GM19468 (cell line): ENCODE measurements around the gene GPRIN2.
A peak's percentile ranks its signal among the peaks of the same experiment; 100 is the strongest.
"Not testable (repeated sequence)": the region's sequence is repeated elsewhere in the genome, so short reads cannot be mapped to it uniquely, and the experiment has no call there.

Experiments
- ATAC-seq: cut with Tn5 transposase; IDR thresholded peaks from one replicate; pipeline ENCODE4 v1.9.1; 2021; ENCODE audit warnings: mild to moderate bottlenecking, moderate library complexity, moderate number of reproducible peaks; ENCODE audit not compliant: unreplicated experiment; ENCODE audit errors: extremely low read depth

The GPRIN2 gene

GRCh38 chr10:46572765-46573164 lies 16.3 kb upstream of the GPRIN2 start:
- not testable (repeated sequence) for ATAC-seq

- ATAC-seq: not testable (repeated sequence)
These were observed 14.2 kb upstream of the GPRIN2 start for GRCh38 chr10:46570655-46571054.

- ATAC-seq: not testable (repeated sequence)
These were observed 10.7 kb upstream of the GPRIN2 start for GRCh38 chr10:46567151-46567550.

GRCh38 chr10:46565591-46566332 lies 9.3 kb upstream of the GPRIN2 start:
- peak; percentile 32 for ATAC-seq

- ATAC-seq: no peak
These were observed 4.5 kb upstream of the GPRIN2 start for GRCh38 chr10:46560952-46561351.

GRCh38 chr10:46560381-46560780 lies 3.9 kb upstream of the GPRIN2 start:
- ATAC-seq: no peak

GRCh38 chr10:46559231-46559671 lies 2.8 kb upstream of the GPRIN2 start:
- ATAC-seq: no peak

- ATAC-seq: no peak
These were observed 2.1 kb upstream of the GPRIN2 start for GRCh38 chr10:46558392-46559185.

GRCh38 chr10:46558122-46558391 lies 1.6 kb upstream of the GPRIN2 start:
- no peak for ATAC-seq

GRCh38 chr10:46557319-46558121 lies 1.1 kb upstream of the GPRIN2 start:
- no peak for ATAC-seq

- ATAC-seq: no peak
These were observed 544 bp downstream of the GPRIN2 start for GRCh38 chr10:46555713-46556514.

- no peak for ATAC-seq
These were observed 1.1 kb downstream of the GPRIN2 start for GRCh38 chr10:46555366-46555712.

- ATAC-seq: no peak
These were observed 2.2 kb downstream of the GPRIN2 start for GRCh38 chr10:46554166-46554781.

- ATAC-seq: no peak
These were observed 3.0 kb downstream of the GPRIN2 start for GRCh38 chr10:46553238-46554049.

GRCh38 chr10:46552526-46553237 lies 3.8 kb downstream of the GPRIN2 start:
- no peak for ATAC-seq

GRCh38 chr10:46551701-46552525 lies 4.5 kb downstream of the GPRIN2 start:
- ATAC-seq: no peak
